Body of pancreas (tissue), 4 donors: ENCODE measurements around the gene AHI1.

Experiments
- CTCF ChIP-seq, 7 experiments: fragments of 450-650 bp in 4 of 7; fragments of 200-600 bp in 3 of 7; sonication (generic) in 3 of 7; IDR thresholded peaks; one replicate each; pipeline ENCODE4 v1.5.1; 2016 to 2019; ENCODE audit warnings: antibody characterized with exemption in 7 of 7
- POLR2A ChIP-seq, 3 donors: fragments of 450-650 bp; IDR thresholded peaks; one replicate each; pipeline ENCODE4 v1.6.1; 2016; ENCODE audit warnings: antibody characterized with exemption in 3 of 3, mild to moderate bottlenecking in 2 of 3

GRCh38 chr6:135257631-135258405, 239.7 kb downstream of the AHI1 start:
- TF ChIP-seq CTCF (IDR thresholded peaks at IDR 0.05), result no peak
- TF ChIP-seq POLR2A (IDR thresholded peaks at IDR 0.05), result no peak
